ENCODE measurements around the gene ACOT13. TPM values are rescaled to one million over a fixed set of nuclear protein-coding genes. Genes with fewer than 3 reads are reported as not detected.

Gene ACOT13
- total and polyA plus RNA-seq, 2 of the 8 experiments (the other 6 are each of a cell fraction or from before 2014, with no cell fraction given): 27.6 to 40.6 TPM

GRCh38 chr6:24680582-24680981 is 13.7 kb downstream of the ACOT13 start:
- Histone ChIP-seq H3K4me3 (ENCODE audit: extremely low read depth in 1 of 4, insufficient read depth in 2 of 4, low read depth in 3 of 4, low read length in 4 of 4) (no peak overlapping the region), H3K27ac (ENCODE audit: low read depth, low read length) (no peak overlapping the region), H4K8ac (ENCODE audit: extremely low read depth, insufficient read depth, low read length) (no peak overlapping the region), H3K9me3 (ENCODE audit: insufficient read depth in 2 of 2, low read depth in 1 of 2, low read length in 1 of 2) (no peaks in the 10 kb centered on the region), H2BK120ac (replicated peaks; ENCODE audit: low read depth, low read length) (no peak overlapping the region), H2AFZ (ENCODE audit: low read length) (no peak overlapping the region), H3K27me3 (replicated peaks in 1 of 4; ENCODE audit: control insufficient read depth in 3 of 4, extremely low read depth in 1 of 4, insufficient read depth in 3 of 4, low read length in 3 of 4) (peaks cover 0 to 5% (median 0%) of the 10 kb centered on the region in 4 experiments; a peak in 1 of 7 replicates), H3K4ac (replicated peaks; ENCODE audit: insufficient read length, low read depth, low read length) (no peak overlapping the region), H2BK15ac (ENCODE audit: low read length) (no peak overlapping the region), H2AK5ac (ENCODE audit: low read depth, low read length) (no peak overlapping the region), H3K4me1 (replicated peaks in 1 of 4; ENCODE audit: control insufficient read depth in 3 of 4, insufficient read depth in 4 of 4, low read length in 3 of 4) (peaks cover 3 to 16% (median 8%) of the 10 kb centered on the region in 4 experiments; a peak in 6 of 7 replicates), H4K5ac (ENCODE audit: insufficient read length, low read depth, low read length) (no peak overlapping the region), H3K79me2 (ENCODE audit: control insufficient read depth in 1 of 2, insufficient read depth in 2 of 2, low read length in 2 of 2) (peaks cover 0 to 1% of the 10 kb centered on the region in 2 experiments; a peak in 1 of 4 replicates), H2BK12ac (ENCODE audit: low read depth, low read length) (no peak overlapping the region), H3K14ac (ENCODE audit: insufficient read length) (no peak overlapping the region), H4K20me1 (replicated peaks in 1 of 2; ENCODE audit: control insufficient read depth in 1 of 2, insufficient read depth in 2 of 2, low read length in 2 of 2) (no peaks in the 10 kb centered on the region), H2BK5ac (ENCODE audit: low read depth, low read length) (no peak overlapping the region), H3K79me1 (ENCODE audit: low read depth, low read length) (no peaks in the 10 kb centered on the region), H3K23ac (ENCODE audit: insufficient read length) (no peak overlapping the region), H3K4me2 (ENCODE audit: insufficient read depth in 1 of 2, low read depth in 2 of 2, low read length in 2 of 2) (no peak overlapping the region), H3K56ac (replicated peaks; ENCODE audit: insufficient read length, low read depth, low read length) (no peak overlapping the region), H2BK20ac (ENCODE audit: low read length) (no peak overlapping the region), H3K23me2 (ENCODE audit: low read depth, low read length) (no peaks in the 10 kb centered on the region), H3K18ac (ENCODE audit: extremely low read depth, low read length) (no peak overlapping the region; the same call in 1 of the 2 replicates), H3K36me3 (ENCODE audit: control insufficient read depth in 2 of 4, insufficient read depth in 4 of 4, low read length in 3 of 4) (peaks cover 0 to 5% (median 0%) of the 10 kb centered on the region in 4 experiments; a peak in 1 of 8 replicates), H4K91ac (replicated peaks; ENCODE audit: insufficient read length, low read length) (no peak overlapping the region), H3K9ac (replicated peaks in 1 of 4; ENCODE audit: extremely low read depth in 1 of 4, low read depth in 3 of 4, low read length in 3 of 4) (no peak overlapping the region)
- DNase-seq (ENCODE audit: low read depth in 1 of 2, low spot score in 2 of 2) (no peak), FAIRE-seq (no peak)
- ChIA-PET CTCF (ENCODE audit: partially characterized antibody) (interaction anchor here (0.7 to 1.4 kb wide), 3 partner anchors 10 to 186 kb away, joined by 3 to 5 read pairs (median 3); no protein-coding TSS in a partner anchor), POLR2A (ENCODE audit: partially characterized antibody) (interaction anchor here (3.8 kb wide), 1 partner anchor 14 kb away, joined by 22 read pairs; the partner anchor contains the start of genes ACOT13 and TDP2)
- WGBS, 2 experiments (ENCODE audit: extremely low coverage in 1 of 2, insufficient coverage in 1 of 2, insufficient read length in 1 of 2, insufficient replicate concordance in 2 of 2, low coverage in 1 of 2, low lambda C conversion rate in 2 of 2, missing lambda C conversion rate in 1 of 2): 90% methylated on average over 7 of the region's 7 CpGs; no CpG with 5 or more reads in 1 of the 2 experiments
- TF ChIP-seq POU5F1 (IDR thresholded peaks at IDR 0.05; ENCODE audit: low read depth, low read length) (no peak), RXRA (IDR thresholded peaks at IDR 0.05; ENCODE audit: insufficient read depth, low read depth, low read length) (no peak), FOSL1 (IDR thresholded peaks at IDR 0.05; ENCODE audit: insufficient read depth, low read depth, low read length) (no peak), ZNF274 (IDR thresholded peaks at IDR 0.05; ENCODE audit: borderline replicate concordance, extremely low read depth, low read length) (no peak), USF2 (IDR thresholded peaks at IDR 0.05; ENCODE audit: low read length) (no peak), KDM4A (IDR thresholded peaks at IDR 0.05; ENCODE audit: low read depth, low read length, severe bottlenecking) (no peak), YY1 (IDR thresholded peaks at IDR 0.05; ENCODE audit: low read depth, low read length) (no peak), BACH1 (IDR thresholded peaks at IDR 0.05; ENCODE audit: low read length) (no peak), SIN3A (conservative IDR thresholded peaks at IDR 0.05 in 1 of 2, IDR thresholded peaks at IDR 0.05 in 1 of 2; ENCODE audit: low read depth in 1 of 2, low read length in 2 of 2) (no peak), EGR1 (IDR thresholded peaks at IDR 0.05; ENCODE audit: borderline replicate concordance, low read depth, low read length) (no peak), JUND (IDR thresholded peaks at IDR 0.05; ENCODE audit: low read length) (no peak), SUZ12 (IDR thresholded peaks at IDR 0.05; ENCODE audit: low read length) (no peak), ASH2L (IDR thresholded peaks at IDR 0.05; ENCODE audit: low read length) (no peak)
